ENCODE data around the gene PPP1R13B. TPM values are rescaled to one million over a fixed set of nuclear protein-coding genes. Genes with fewer than 3 reads are reported as not detected.

The PPP1R13B gene
- polyA plus RNA-seq, 1 donor (not counting 4 experiments of a cell fraction or from before 2014, with no cell fraction given): 7.7 TPM

- no peak for FAIRE-seq
- no peaks in the 10 kb centered on the region for H3K9me3 ChIP-seq (ENCODE audit: control insufficient read depth, low read depth, low read length)
- H3K9me1 ChIP-seq (ENCODE audit: control insufficient read depth, extremely low read depth, insufficient read depth, low read length): no peaks in the 10 kb centered on the region
- DNase-seq (ENCODE audit: low read depth, low spot score): no peak
- peaks cover 11% of the 10 kb centered on the region for H3K4me1 ChIP-seq (ENCODE audit: control insufficient read depth, extremely low read depth, insufficient read depth, low read length)
- no peaks in the 10 kb centered on the region for H4K20me1 ChIP-seq (ENCODE audit: control insufficient read depth, extremely low read depth, insufficient read depth, low read length)
- H3K27me3 ChIP-seq (ENCODE audit: control insufficient read depth, extremely low read depth, insufficient read depth, low read length): peaks cover 14% of the 10 kb centered on the region
- H3K9ac ChIP-seq (ENCODE audit: control insufficient read depth, extremely low read depth, insufficient read depth, low read length): no peak overlapping the region
- H3K27ac ChIP-seq (ENCODE audit: control insufficient read depth, insufficient read depth, low read length): no peak overlapping the region
- dilution Hi-C loops (cut with MboI; ENCODE audit: extremely low pct_ligation_motif_present, low sequenced_read_pairs): no loop called here
- TF ChIP-seq CTCF (optimal IDR thresholded peaks at IDR 0.05 in 1 of 3, IDR thresholded peaks at IDR 0.05 in 1 of 3, conservative IDR thresholded peaks at IDR 0.05 in 1 of 3; ENCODE audit: extremely low read depth in 1 of 3, insufficient read depth in 2 of 3, low read length in 3 of 3): no peak
- TF ChIP-seq EZH2 (IDR thresholded peaks at IDR 0.05; ENCODE audit: low read length): no peak
- H3K36me3 ChIP-seq (ENCODE audit: control insufficient read depth in 2 of 2, extremely low read depth in 1 of 2, insufficient read depth in 2 of 2, low read length in 2 of 2): no peaks in the 10 kb centered on the region
- no peak overlapping the region for H3K4me2 ChIP-seq (ENCODE audit: control insufficient read depth, extremely low read depth, insufficient read depth, low read depth, low read length)
- no peak overlapping the region for H2AFZ ChIP-seq (ENCODE audit: control insufficient read depth, low read length)
- no peaks in the 10 kb centered on the region for H3K79me2 ChIP-seq (ENCODE audit: control insufficient read depth, insufficient read depth, low read length)
- no peak overlapping the region for H3K4me3 ChIP-seq (ENCODE audit: control insufficient read depth in 2 of 3, extremely low read depth in 1 of 3, insufficient read depth in 2 of 3, low read depth in 1 of 3, low read length in 3 of 3)
These were observed 31.8 kb upstream of the PPP1R13B start for GRCh38 chr14:103879118-103879569.

GRCh38 chr14:103878180-103878579 lies 30.8 kb upstream of the PPP1R13B start:
- Histone ChIP-seq H3K27me3 (ENCODE audit: control insufficient read depth, extremely low read depth, insufficient read depth, low read length) (peaks cover 14% of the 10 kb centered on the region), H3K9me1 (ENCODE audit: control insufficient read depth, extremely low read depth, insufficient read depth, low read length) (no peaks in the 10 kb centered on the region), H3K9me3 (ENCODE audit: control insufficient read depth, low read depth, low read length) (no peaks in the 10 kb centered on the region), H3K36me3 (ENCODE audit: control insufficient read depth in 2 of 2, extremely low read depth in 1 of 2, insufficient read depth in 2 of 2, low read length in 2 of 2) (no peaks in the 10 kb centered on the region), H2AFZ (ENCODE audit: control insufficient read depth, low read length) (no peak overlapping the region), H4K20me1 (ENCODE audit: control insufficient read depth, extremely low read depth, insufficient read depth, low read length) (no peaks in the 10 kb centered on the region), H3K4me3 (ENCODE audit: control insufficient read depth in 2 of 3, extremely low read depth in 1 of 3, insufficient read depth in 2 of 3, low read depth in 1 of 3, low read length in 3 of 3) (no peak overlapping the region), H3K27ac (ENCODE audit: control insufficient read depth, insufficient read depth, low read length) (no peak overlapping the region), H3K4me1 (ENCODE audit: control insufficient read depth, extremely low read depth, insufficient read depth, low read length) (peaks cover 11% of the 10 kb centered on the region), H3K79me2 (ENCODE audit: control insufficient read depth, insufficient read depth, low read length) (no peaks in the 10 kb centered on the region), H3K9ac (ENCODE audit: control insufficient read depth, extremely low read depth, insufficient read depth, low read length) (no peak overlapping the region), H3K4me2 (ENCODE audit: control insufficient read depth, extremely low read depth, insufficient read depth, low read depth, low read length) (no peak overlapping the region)
- no peak for FAIRE-seq
- dilution Hi-C loops (cut with MboI; ENCODE audit: extremely low pct_ligation_motif_present, low sequenced_read_pairs): no loop called here
- no peak for TF ChIP-seq EZH2 (IDR thresholded peaks at IDR 0.05; ENCODE audit: low read length)
- no peak for TF ChIP-seq CTCF (optimal IDR thresholded peaks at IDR 0.05 in 1 of 3, IDR thresholded peaks at IDR 0.05 in 1 of 3, conservative IDR thresholded peaks at IDR 0.05 in 1 of 3; ENCODE audit: extremely low read depth in 1 of 3, insufficient read depth in 2 of 3, low read length in 3 of 3)
- DNase-seq (ENCODE audit: low read depth, low spot score): no peak
